Panc1 (cell line): ENCODE results near the gene TMEM91. TPM values are rescaled to one million over a fixed set of nuclear protein-coding genes. Genes with fewer than 3 reads are reported as not detected.

ENCODE experiments used
- ATAC-seq: fragments of 200-7000 bp; cut with Tn5 transposase; 2 replicates; pipeline ENCODE4 v1.9.1; 2020; ENCODE audit warnings: mild to moderate bottlenecking, moderate library complexity
- BruUV-seq: library from RNA; stranded (reverse); fragments of 400-500 nt; replicated peaks from 2 replicates; lab custom pipeline; 2021; lab: Mats Ljungman, UMichigan
- CTCF ChIA-PET: fragments of 300-600 bp; sonication (Branson Sonifier 250); formaldehyde crosslinking; loops from one replicate; lab custom pipeline; 2022; ENCODE audit warnings: antibody characterized with exemption; lab: Charles Lee
- POLR2A ChIA-PET: fragments of 300-600 bp; sonication (Branson Sonifier 250); formaldehyde crosslinking; loops from one replicate; lab custom pipeline; 2022; ENCODE audit warnings: antibody characterized with exemption; lab: Charles Lee
- DNase-seq: peaks from one replicate; pipeline ENCODE4 v3.0.0-alpha.2; 2010; ENCODE audit warnings: low read depth, low spot score
- H3K27ac ChIP-seq: 2 replicates; pipeline ENCODE4 v1.5.1; 2011; ENCODE audit warnings: mild to moderate bottlenecking, low read length, inconsistent platforms
- H3K27me3 ChIP-seq: fragments of 200-500 bp; sonication (Bioruptor generic); 2 replicates; pipeline ENCODE4 v1.6.0; 2014; ENCODE audit warnings: low read length, inconsistent platforms; ENCODE audit not compliant: control insufficient read depth, insufficient read depth
- H3K36me3 ChIP-seq: fragments of 200-500 bp; sonication (Bioruptor generic); 2 replicates; pipeline ENCODE4 v1.5.1; 2014; ENCODE audit warnings: inconsistent platforms, mild to moderate bottlenecking, low read length, moderate library complexity; ENCODE audit not compliant: control insufficient read depth, insufficient read depth
- H3K4me1 ChIP-seq: 2 replicates; pipeline ENCODE4 v1.5.1; 2011; ENCODE audit warnings: inconsistent platforms, mild to moderate bottlenecking, low read length, moderate library complexity; ENCODE audit not compliant: control insufficient read depth, insufficient read depth
- H3K4me3 ChIP-seq, 2 experiments: 2 replicates each; pipeline ENCODE4 v1.5.1; 2011 to 2012; ENCODE audit warnings: low read depth in 2 of 2, low read length in 2 of 2, mild to moderate bottlenecking in 2 of 2, inconsistent platforms in 1 of 2, moderate library complexity in 1 of 2
- H3K9me3 ChIP-seq: fragments of 200-500 bp; sonication (Bioruptor generic); 2 replicates; pipeline ENCODE4 v1.5.1; 2014; ENCODE audit warnings: low read depth, mild to moderate bottlenecking, inconsistent platforms, low read length, moderate library complexity; ENCODE audit not compliant: control insufficient read depth, insufficient read depth
- CTCF ChIP-seq: fragments of 450-650 bp; IDR thresholded peaks from 2 replicates; pipeline ENCODE4 v1.5.1; 2017; ENCODE audit warnings: mild to moderate bottlenecking
- POLR2AphosphoS5 ChIP-seq: IDR thresholded peaks from 2 replicates; pipeline ENCODE4 v1.6.1; 2012; ENCODE audit warnings: mild to moderate bottlenecking, low read depth, low read length, moderate library complexity
- REST ChIP-seq, 2 experiments: IDR thresholded peaks; 2 replicates each; pipeline ENCODE4 v1.6.1; 2011 to 2012; ENCODE audit warnings: low read depth in 2 of 2, control low read depth in 1 of 2, low read length in 1 of 2, mild to moderate bottlenecking in 1 of 2, moderate library complexity in 1 of 2; ENCODE audit not compliant: insufficient read depth in 1 of 2
- SIN3A ChIP-seq: IDR thresholded peaks from 2 replicates; pipeline ENCODE4 v1.6.1; 2012; ENCODE audit warnings: low read depth, mild to moderate bottlenecking, low read length, moderate library complexity, borderline replicate concordance; ENCODE audit not compliant: insufficient read depth
- TCF7L2 ChIP-seq: IDR thresholded peaks from 2 replicates; pipeline ENCODE4 v1.6.1; 2011; ENCODE audit warnings: mild to moderate bottlenecking, low read depth, low read length, inconsistent platforms
- in situ Hi-C: cut with HindIII; loops from 2 replicates; pipeline ENCODE4 v1.10.0; 2016; ENCODE audit warnings: low sequenced_read_pairs, low pct_unique_long_range_greater_than_20kb
- intact Hi-C: fragments of 100-400 bp; cut with micrococcal nuclease; formaldehyde crosslinking; loops from one replicate; pipeline ENCODE4 v1.10.0; 2022; ENCODE audit not compliant: unreplicated experiment
- total RNA-seq: library from RNA; stranded (reverse); gene quantifications from one replicate; pipeline ENCODE4 v1.2.1, GENCODE V29; 2021; ENCODE audit not compliant: unreplicated experiment

Gene TMEM91
- total RNA-seq, 1 experiment from 2014 or later, result 4.4 TPM

GRCh38 chr19:41411100-41411967 lies 35.0 kb downstream of the TMEM91 start:
- BruUV-seq, result no TSS peak
- no peak for ATAC-seq
- H3K4me1 ChIP-seq, result no peaks in the 10 kb centered on the region

GRCh38 chr19:41411968-41412265 lies 35.6 kb downstream of the TMEM91 start:
- CTCF ChIA-PET, result no interaction called here
- H3K27me3 ChIP-seq, result no peaks in the 10 kb centered on the region
- ATAC-seq (no peak), DNase-seq (no peak)
- no TSS peak for BruUV-seq
- H3K4me3 ChIP-seq, result no peak overlapping the region
- H3K27ac ChIP-seq, result no peak overlapping the region
- TF ChIP-seq SIN3A, result no peak
- no peak for TF ChIP-seq CTCF
- no peak for TF ChIP-seq POLR2AphosphoS5
- TF ChIP-seq TCF7L2, result no peak
- no peak for TF ChIP-seq REST (IDR thresholded peaks at IDR 0.05; ENCODE audit: insufficient read depth in 1 of 2, low read depth in 2 of 2, low read length in 1 of 2)
- in situ Hi-C loops, result no loop called here
- POLR2A ChIA-PET, result no interaction called here
- H3K4me1 ChIP-seq, result no peaks in the 10 kb centered on the region
- H3K9me3 ChIP-seq, result no peaks in the 10 kb centered on the region
- no peaks in the 10 kb centered on the region for H3K36me3 ChIP-seq
- intact Hi-C loops, result no loop called here

More at GRCh38 chr19:41411100-41411967, 35.0 kb downstream of the TMEM91 start:
- in situ Hi-C loops, result no loop called here
- H3K27me3 ChIP-seq, result no peaks in the 10 kb centered on the region
- no peak overlapping the region for H3K27ac ChIP-seq
- H3K4me3 ChIP-seq, result no peak overlapping the region
- ChIA-PET CTCF (no interaction called here), POLR2A (no interaction called here)
- H3K9me3 ChIP-seq, result no peaks in the 10 kb centered on the region
- H3K36me3 ChIP-seq, result no peaks in the 10 kb centered on the region
- no peak for DNase-seq
- intact Hi-C loops, result no loop called here
- TF ChIP-seq CTCF, result no peak
- TF ChIP-seq REST (IDR thresholded peaks at IDR 0.05; ENCODE audit: insufficient read depth in 1 of 2, low read depth in 2 of 2, low read length in 1 of 2), result no peak
- TF ChIP-seq POLR2AphosphoS5, result no peak
- no peak for TF ChIP-seq TCF7L2
- no peak for TF ChIP-seq SIN3A
